Colon (tissue), 2 donors: ENCODE results near the gene B4GALT5.

Experiments
- FAIRE-seq: peaks from 2 replicates; lab custom pipeline; 2012; peaks lifted over from hg19 to GRCh38; lab: Jason Lieb, UNC
- donor health status: control.
- donor health status: control.

B4GALT5 gene

DNA sequence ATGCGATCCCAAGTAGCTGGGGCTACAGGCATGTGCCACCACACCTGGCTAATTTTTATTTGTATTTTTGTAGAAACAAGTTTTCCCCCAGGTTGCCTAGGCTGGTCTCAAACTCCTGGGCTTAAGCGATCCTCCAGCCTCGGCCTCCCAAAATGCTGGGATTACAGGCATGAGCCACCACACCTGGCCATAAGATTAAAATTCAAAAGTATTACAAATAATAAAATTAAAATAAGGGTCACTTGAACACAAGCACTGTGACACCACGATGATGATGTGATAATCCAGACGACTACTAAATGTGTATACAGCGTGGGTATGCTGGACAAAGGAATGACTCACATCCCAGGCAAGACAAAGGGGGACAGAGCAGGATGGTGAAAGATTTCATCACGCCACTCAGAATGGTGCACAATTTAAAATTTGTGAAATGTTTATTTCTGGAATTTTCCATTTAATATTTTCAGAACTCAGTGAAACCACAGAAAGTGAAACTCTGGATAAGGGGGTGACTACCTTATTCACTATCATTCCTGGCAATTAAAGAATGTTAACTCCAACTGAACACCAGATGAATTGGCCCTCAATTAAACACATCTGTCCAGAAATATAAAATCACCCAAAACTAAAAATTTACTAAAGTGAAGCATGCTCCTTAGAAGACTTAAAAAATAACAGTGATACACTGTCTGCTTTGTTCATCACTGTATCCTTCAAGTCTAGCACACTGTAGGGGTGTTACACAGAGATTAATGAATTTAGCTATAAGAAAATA, 13.1 kb downstream of the B4GALT5 start:
- no peak for FAIRE-seq

GRCh38 chr20:49699200-49699992, 14.3 kb downstream of the B4GALT5 start:
- FAIRE-seq = no peak

GRCh38 chr20:49698477-49698876, 15.2 kb downstream of the B4GALT5 start:
- FAIRE-seq = no peak

- FAIRE-seq = no peak
These were observed 16.6 kb downstream of the B4GALT5 start for GRCh38 chr20:49697071-49697470.

GRCh38 chr20:49696594-49696993, 17.1 kb downstream of the B4GALT5 start:
- FAIRE-seq = no peak

- no peak for FAIRE-seq
These were observed 17.8 kb downstream of the B4GALT5 start for GRCh38 chr20:49695830-49696229.

DNA sequence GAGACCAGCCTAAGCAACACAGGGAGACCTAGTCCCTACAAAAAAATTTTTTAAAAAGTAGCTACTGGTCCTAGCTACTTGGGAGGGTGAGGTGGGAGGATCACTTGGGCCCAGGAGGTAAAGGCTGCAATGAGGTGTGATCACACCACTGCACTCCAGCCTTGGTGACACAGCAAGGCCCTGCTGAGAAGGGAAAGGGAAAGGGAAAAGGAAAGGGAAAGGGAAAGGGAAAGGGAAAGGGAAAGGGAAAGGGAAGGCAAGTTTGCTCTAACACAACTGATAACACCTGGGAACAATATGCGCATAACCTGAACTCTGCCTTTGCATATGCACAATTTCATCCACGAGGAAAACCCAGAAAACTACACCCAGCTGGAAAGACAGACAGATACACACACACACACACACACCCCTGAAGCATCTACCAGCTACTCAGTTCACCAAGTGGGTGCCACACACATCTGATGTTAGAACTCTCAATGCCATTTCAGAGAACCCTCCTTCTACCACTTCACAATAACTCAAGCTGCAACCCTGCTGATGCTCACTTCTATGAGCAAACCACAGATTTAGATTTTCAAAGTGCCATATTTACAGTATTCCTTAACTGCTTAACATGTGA, 19.1 kb downstream of the B4GALT5 start:
- FAIRE-seq = no peak

- no peak for FAIRE-seq
These were observed 20.1 kb downstream of the B4GALT5 start for GRCh38 chr20:49693435-49694171.

- no peak for FAIRE-seq
These were observed 20.7 kb downstream of the B4GALT5 start for GRCh38 chr20:49692941-49693340.

- FAIRE-seq = no peak
These were observed 21.7 kb downstream of the B4GALT5 start for GRCh38 chr20:49691818-49692568.

DNA sequence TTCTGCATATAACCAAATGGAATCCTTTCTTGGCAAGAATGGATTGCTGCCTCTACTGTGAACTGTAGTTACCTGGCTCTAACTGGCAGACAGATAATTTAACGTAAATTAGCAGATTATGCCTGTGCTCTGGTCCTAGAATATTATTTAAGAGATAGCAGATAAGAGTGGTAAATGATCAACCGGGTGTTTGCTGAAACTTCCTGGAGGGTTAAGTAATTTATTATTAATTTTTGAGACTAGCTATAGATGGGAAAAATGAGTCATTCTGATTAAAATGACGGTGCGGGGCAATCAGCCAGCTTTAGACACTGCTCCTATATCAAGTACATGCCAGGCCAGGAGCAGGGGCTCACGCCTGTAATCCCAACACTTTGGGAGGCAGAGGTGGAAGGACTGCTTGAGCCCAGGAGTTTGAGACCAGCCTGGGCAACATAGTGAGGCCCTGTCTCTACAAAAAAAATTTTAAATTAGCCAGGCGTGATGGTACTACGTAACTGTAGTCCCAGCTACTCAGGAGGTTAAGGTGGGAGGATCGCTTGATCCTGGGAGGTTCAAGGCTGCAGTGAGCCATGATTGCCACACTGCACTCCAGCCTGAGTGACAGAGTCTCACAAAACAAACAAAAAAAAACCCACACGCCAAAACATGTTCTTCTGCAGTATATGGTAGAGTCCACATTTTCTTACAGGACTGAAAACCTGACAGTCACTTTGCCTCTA, 22.6 kb downstream of the B4GALT5 start:
- FAIRE-seq = no peak

GRCh38 chr20:49687595-49688567, 25.8 kb downstream of the B4GALT5 start:
- FAIRE-seq = no peak

DNA sequence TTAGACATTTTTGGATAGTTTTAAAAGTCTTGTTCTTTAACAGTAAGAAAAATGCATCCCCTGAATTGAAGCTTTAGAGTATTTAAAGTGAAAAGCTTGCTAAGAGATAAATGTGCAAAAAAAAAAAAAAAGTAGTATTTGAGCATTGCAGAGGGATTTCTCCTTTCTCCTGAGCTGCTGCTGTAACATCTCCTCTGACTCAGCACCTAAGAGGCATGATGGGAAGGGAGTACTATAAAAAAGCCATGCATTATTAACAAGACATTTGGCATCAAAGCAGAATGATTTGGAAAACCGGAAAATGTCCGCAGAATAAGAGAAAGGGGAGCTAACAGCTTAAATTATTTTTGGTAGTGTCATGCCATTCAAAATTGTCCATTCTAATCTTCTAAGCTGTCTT, 27.9 kb downstream of the B4GALT5 start:
- FAIRE-seq = no peak

DNA sequence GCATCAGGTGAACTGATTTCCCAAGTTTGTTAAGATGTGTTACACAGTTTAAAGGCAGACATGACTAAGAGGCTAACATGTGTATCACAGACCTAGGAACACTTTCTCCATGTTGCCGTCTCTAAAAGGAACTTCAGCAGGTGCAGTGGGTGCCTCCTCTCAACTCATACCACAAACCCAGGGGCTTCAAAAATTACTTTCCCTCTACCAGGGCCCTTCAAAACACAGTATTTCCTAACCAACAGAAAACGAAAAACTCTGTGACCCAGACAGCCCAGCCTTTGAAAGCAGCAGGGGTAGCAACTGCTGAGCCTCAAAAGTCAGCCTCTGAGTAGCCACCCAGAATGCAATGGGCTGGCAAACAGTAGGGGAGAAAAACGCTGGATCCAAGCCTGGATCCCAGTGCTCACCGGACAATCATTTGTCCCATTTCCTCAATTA, 28.5 kb downstream of the B4GALT5 start:
- FAIRE-seq = no peak

- FAIRE-seq = no peak
These were observed 29.2 kb downstream of the B4GALT5 start for GRCh38 chr20:49684335-49684997.

- no peak for FAIRE-seq
These were observed 30.9 kb downstream of the B4GALT5 start for GRCh38 chr20:49682798-49683197.

DNA sequence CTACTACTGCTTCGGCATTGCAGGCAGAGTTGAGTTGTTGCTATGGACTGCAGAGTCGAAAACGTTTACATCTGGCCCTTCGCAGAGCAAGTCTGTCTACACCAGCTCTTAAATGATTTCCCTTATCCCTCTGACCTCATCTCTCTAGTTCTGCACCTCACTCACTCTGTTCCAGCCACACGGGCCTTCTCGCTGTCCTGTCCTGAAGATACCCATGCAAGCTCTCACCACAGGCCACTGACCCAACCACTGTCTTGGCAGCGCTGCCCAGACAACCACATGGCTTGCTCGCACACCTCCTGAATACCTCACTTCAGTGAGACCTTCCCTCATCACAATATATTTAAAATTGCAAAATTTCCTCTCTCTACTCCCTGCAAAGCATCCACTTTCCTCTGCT, 31.4 kb downstream of the B4GALT5 start:
- no peak for FAIRE-seq

GRCh38 chr20:49681850-49682216, 31.8 kb downstream of the B4GALT5 start:
- FAIRE-seq = no peak

- no peak for FAIRE-seq
These were observed 33.2 kb downstream of the B4GALT5 start for GRCh38 chr20:49680484-49680883.
